ENCODE results near the gene CTNNAL1.
"Not testable (repeated sequence)": the region's sequence is repeated elsewhere in the genome, so short reads cannot be mapped to it uniquely, and the experiment has no call there.

The CTNNAL1 gene

DNA sequence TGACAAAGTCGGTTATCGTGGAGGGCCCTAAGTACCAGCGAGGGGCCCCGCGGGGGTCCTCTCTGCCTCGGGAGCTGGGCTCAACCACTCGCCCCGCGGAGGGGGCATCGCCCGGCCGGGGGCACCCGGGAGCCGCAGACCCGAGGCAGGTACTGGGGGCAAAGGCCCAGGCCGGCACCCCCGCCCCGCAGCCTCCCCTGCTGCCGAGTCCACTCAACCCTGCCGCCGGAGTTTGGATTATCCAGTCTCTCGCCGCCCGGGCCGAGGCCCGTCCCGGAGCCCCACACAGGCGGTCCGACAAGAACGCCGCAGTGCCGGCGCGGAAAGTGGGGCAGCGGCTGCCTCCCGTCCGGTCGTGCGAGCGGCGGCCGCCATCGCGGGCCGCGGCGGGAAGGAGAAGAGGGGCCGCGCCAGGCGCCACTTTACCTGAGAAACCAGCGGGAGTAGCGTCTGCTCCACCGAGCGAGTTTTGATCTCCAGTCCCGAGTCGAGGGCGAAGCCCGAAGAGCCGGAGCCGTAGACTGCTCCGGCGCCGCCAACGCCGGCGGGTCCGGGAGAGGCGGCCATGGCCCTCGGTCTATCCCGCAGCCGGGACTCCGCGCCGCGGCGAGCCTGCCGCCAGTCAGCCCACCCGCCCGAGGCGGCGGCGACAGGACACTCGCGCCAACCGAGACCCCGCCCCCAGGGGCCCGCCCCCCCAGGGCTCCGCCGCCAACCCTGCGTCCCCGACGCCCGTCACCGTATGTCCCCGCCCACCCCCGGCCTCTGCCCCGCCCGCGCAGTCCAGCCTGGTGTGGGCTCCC is at the start of gene CTNNAL1:
CTNNAL1 (minus strand) TSS at position 624 of the 803 bp plus-strand sequence; CDS start at position 567, 57 bp downstream.
- DNase-seq (ENCODE audit: low spot score): peak; percentile 90

DNA sequence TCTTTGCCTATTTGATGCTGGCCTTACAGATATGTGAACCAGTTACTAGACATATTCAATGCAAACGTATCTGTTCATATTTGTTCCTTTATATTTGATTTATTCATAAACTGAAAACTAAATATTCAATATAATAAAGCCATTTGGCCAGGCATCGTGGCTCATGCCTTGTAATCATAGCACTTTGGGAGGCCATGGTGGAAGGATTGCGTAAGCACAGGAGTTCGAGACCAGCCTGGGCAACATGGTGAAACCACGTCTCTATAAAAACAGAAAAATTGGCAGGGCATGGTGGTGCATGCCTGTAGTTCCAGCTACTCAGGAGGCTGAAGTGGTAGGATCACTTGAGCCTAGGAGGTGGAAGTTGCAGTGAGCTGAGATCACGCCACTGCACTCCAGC is 49.2 kb upstream of the CTNNAL1 start:
- DNase-seq (ENCODE audit: low spot score): no peak

DNA sequence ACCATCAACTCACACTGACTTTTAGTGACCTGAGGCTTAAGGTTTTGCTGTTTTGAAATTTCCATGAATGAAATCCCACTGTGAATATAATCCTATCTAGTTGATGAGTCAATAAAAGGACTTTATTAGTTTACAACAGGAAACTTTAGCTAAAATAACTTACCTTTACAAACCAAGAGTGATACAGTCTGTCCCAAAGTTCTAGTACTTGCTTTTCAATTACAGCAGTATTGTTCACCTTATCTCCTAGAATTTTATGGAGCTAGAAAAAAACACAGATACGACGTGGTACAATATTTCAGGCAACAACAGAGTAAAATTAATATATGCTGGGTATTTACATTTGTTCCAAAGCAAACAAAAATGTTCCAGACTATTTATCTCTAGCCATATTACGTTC is 46.9 kb upstream of the CTNNAL1 start:
- DNase-seq (ENCODE audit: low spot score): no peak

GRCh38 chr9:109053121-109053520 is 39.8 kb upstream of the CTNNAL1 start:
- DNase-seq (ENCODE audit: low spot score): not testable (repeated sequence)

DNA sequence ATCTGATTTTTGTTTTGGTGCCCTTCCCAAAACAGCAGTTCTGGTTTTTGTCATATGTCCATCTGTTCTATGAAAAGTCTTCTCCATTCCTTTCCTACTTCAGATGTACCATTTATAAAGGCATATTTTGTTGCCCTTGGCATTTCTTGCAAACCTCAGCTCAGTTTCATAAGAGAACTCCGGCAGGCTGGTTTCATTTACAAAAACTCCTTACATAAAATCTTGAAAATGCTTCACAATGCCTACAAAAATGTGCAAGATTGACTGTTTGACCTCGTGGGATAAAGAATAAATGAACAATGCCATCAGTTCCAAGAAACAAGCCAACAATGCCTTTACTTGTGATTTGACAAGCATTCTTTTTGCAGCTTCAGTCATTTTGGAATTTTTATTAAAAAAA is 39.1 kb upstream of the CTNNAL1 start:
- no peak for DNase-seq (ENCODE audit: low spot score)

DNA sequence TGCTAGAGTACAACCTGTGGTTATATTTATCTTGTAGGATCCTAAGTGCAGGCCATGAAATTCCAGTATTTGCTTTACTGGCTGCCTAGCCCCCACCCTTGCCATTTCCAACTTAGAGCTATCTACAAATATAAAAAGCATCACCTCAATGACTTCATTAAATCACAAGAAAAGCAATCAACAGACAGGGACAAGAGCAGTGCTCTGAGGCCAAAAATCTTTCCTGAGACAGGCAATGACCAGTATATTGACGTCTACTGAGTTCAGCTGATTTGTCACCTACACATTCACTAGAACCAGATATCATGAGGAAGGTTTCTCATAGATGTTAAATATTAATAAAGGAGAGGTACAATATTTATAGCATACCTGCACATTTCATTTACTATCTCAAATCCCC is 38.4 kb upstream of the CTNNAL1 start:
- DNase-seq (ENCODE audit: low spot score): no peak

GRCh38 chr9:109050444-109050843 is 37.1 kb upstream of the CTNNAL1 start:
- DNase-seq (ENCODE audit: low spot score): no peak

GRCh38 chr9:109048822-109049221 is 35.5 kb upstream of the CTNNAL1 start:
- DNase-seq (ENCODE audit: low spot score): no peak

- DNase-seq (ENCODE audit: low spot score): no peak
These were observed 34.0 kb upstream of the CTNNAL1 start for GRCh38 chr9:109047259-109047658.

DNA sequence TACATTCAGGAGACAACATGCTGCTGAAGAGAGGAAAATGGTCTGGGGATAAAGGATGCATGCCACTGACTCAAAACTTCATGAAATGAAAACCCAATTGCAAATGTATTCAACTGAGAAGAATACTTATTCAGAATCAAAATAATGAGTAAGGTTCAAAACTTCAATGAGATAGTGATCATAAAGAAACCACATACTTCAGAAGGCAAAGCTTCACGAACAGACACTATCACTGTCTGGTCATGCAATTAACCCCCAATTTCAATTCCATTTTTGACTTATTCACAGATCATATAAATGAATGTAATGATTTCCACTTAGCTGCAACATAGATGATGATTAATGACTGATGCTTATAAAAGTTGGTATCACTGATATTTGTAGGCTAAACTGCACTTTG is 33.0 kb upstream of the CTNNAL1 start:
- no peak for DNase-seq (ENCODE audit: low spot score)

- no peak for DNase-seq (ENCODE audit: low spot score)
These were observed 30.3 kb upstream of the CTNNAL1 start for GRCh38 chr9:109043578-109043977.

DNA sequence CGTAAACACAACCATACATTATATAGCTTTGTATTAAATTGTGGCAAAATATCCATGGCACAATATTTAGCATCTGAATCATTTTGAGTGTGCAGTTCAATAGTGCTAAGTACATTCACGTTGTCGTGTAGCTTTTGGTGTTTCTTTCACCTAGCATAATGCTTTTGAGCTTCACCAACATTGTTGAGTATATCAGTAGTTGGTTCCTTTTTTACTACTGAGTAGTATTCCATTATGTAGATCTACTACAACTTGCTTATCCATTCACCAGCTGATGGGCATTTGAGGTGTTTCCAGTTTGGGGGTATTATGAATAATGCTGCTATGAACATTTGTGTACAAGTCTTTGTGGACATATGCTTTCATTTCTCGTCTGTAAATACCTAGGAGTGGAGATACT is 27.3 kb upstream of the CTNNAL1 start:
- no peak for DNase-seq (ENCODE audit: low spot score)

DNA sequence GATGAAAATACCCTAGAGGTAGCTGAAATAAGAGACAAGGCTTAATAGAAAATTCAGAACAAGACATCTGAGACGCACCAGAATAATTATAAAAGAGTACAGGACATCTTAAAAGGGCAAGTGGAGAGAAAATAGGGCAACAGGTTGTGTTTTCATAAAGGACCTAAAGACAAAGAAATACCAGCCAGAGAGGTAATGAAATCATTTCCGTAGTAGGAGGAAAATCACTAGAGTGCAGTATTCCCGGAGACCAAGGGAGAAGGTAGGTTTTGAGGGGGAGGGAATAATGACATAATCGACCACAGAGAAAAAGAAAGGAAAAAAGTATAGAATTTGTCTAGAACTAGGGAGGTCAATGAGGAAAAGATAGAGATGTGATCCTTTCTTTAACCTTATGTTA is 26.2 kb upstream of the CTNNAL1 start:
- DNase-seq (ENCODE audit: low spot score): no peak

- DNase-seq (ENCODE audit: low spot score): no peak
These were observed 24.8 kb upstream of the CTNNAL1 start for GRCh38 chr9:109037946-109038715.

DNA sequence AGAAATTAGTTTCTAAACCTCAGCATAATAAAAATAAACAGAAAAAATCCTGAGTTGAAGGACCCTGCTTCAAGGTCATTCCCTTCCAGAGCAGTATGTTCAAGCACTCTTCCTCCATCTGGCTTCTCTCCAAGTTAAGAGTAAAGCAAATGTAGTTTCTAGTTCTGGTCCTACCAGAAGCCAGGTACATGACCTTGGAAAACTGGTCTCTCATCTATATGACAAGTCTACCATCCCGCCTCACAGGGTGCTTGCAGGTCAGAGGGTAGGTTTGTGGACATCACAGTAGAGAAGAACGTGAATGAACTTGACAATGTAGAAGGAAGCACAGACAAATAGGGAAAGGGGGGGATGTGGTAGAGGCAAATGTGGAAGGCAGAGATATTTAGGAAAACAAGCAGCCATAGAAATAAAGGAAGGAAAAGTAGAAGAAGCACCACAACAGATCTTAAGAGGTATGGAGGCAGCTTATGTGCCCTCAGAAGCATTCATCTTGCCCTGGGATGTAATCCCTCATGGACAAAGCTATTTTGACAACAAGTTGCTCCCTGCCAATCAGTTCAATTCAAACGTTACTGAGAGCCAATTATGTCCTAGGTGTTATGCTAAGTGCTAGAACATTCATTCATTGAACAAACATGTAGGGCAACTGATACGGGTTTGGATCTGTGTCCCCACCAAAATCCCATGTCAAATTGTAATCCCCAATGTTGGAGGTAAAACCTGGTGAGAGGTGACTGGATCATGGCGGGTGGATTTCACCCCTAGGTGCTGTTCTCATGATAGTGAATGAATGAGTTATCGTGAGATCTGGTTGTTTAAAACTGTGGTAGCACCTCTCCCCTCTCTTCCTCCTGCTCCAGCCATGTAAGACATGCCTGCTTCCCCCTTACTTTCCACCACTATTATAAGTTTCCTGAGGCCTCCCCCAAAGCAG is 23.7 kb upstream of the CTNNAL1 start:
- DNase-seq (ENCODE audit: low spot score): no peak

- DNase-seq (ENCODE audit: low spot score): no peak
These were observed 22.6 kb upstream of the CTNNAL1 start for GRCh38 chr9:109035684-109036423.

DNA sequence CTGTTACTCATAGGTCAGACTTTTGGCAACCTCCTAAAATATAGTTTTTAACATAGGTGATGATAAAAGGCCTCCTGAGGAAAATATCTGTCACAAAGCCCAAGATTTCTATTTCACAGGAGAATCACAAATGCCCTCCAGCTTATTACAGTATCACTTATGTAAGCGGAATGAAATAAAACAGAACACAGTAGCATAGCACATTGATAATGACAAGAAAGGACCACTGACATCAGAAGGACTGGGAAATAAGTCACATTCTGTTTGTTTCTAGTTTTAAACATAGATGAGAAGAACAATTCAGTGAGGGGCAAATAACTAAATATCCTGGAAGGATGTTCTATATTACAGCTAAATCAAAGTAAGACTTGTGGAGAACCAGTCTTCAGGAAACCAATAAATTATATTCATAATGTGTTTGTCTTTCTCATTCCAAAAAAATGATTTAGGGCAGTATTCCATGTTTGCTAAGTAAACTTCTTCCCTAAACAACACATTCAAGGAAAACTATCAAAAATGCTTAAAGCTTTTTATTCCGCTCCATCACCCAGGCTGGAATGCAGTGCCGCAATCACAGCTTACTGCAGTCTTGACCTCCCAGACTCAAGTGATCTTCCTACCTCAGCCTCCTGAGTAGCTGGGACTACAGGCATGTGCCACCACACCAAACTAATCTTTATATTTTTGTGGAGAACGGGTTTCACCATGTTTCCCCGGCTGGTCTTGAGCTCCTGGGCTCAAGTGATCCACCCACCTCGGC is 20.8 kb upstream of the CTNNAL1 start:
- no peak for DNase-seq (ENCODE audit: low spot score)

DNA sequence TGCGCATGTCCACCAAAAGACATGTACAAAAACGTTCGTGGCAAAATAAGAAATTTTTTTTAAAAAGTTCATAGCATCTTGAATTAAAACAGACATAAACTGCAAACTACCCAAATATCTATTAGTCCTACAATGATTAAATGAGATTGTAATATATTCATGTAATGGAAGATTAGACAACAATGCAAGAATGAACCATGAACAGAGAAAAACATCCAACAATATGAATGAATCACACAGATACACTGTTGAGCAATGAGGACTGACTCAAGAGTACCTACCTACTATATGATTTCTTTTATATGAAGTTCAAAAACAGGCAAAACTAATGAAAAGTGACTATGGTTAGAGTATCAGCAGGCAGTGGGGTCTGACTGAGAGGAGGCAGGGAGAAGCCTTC is 17.9 kb upstream of the CTNNAL1 start:
- no peak for DNase-seq (ENCODE audit: low spot score)

DNA sequence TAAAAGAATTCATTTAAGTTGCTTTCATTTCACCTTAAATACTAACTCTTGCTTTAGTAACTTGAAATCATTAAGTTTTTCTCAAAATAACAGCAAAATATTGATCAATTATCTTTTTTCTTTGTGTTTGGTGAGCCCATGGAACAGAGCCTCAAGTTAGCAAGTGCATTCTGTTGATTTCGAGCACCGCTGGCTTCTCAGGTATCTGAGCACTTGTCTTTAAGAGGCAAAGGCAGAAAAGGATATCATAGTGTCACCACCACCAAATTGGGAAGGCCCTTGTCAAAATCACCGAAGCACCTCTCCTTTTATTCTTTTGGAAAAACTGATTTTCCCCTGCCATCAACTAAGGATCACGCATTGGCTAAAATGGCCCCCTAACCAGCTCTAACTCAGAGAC is 17.1 kb upstream of the CTNNAL1 start:
- no peak for DNase-seq (ENCODE audit: low spot score)

GRCh38 chr9:109028457-109028856 is 15.2 kb upstream of the CTNNAL1 start:
- no peak for DNase-seq (ENCODE audit: low spot score)

DNA sequence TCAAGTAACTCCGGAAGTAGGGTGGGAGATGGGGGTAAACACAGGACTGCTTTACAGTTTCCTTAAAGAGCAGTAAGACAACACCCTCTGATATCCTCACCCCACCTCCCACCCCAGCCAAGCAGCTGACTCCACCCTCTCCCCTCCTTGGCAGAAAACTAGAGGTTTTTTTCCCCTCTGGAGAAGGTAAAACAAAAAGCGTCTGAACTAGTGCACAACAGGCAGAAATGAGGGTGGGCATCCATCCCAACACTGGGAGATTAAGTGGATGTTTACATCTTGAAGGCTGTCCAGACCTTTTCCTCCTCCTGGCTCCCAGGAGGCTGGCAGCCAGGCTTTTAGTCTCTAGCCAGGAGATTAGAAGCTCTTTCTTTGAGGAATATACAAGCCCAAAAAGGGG is 13.9 kb upstream of the CTNNAL1 start:
- DNase-seq (ENCODE audit: low spot score): no peak
